ENCODE data around the gene ARSB. TPM values are rescaled to one million over a fixed set of nuclear protein-coding genes. Genes with fewer than 3 reads are reported as not detected.
"Not testable (repeated sequence)": the region's sequence is repeated elsewhere in the genome, so short reads cannot be mapped to it uniquely, and the experiment has no call there.

ARSB gene
- total RNA-seq, 1 donor from 2014 or later, result 14.6 TPM

DNA sequence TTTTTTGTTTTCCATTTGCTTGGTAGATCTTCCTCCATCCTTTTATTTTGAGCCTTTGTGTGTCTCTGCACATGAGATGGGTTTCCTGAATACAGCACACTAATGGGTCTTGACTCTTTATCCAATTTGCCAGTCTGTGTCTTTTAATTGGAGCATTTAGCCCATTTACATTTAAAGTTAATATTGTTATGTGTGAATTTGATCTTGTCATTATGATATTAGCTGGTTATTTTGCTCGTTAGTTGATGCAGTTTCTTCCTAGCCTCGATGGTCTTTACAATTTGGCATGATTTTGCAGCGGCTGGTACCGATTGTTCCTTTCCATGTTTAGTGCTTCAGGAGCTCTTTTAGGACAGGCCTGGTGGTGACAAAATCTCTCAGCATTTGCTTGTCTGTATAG, 133.2 kb downstream of the ARSB start:
- H3K9ac ChIP-seq (ENCODE audit: low read depth in 1 of 3, low read length in 3 of 3); H3K27me3 ChIP-seq (ENCODE audit: control insufficient read depth in 3 of 3, insufficient read depth in 3 of 3, low read length in 3 of 3); H3K27ac ChIP-seq (ENCODE audit: low read depth, low read length); H3K9me3 ChIP-seq (ENCODE audit: control insufficient read depth in 3 of 3, low read length in 3 of 3); H3K4me1 ChIP-seq (ENCODE audit: control insufficient read depth in 3 of 3, insufficient read depth in 3 of 3, low read length in 3 of 3); H3K36me3 ChIP-seq (ENCODE audit: control insufficient read depth in 3 of 3, insufficient read depth in 3 of 3, low read length in 3 of 3); H3K4me3 ChIP-seq (ENCODE audit: low read length in 3 of 3): not testable (repeated sequence)

GRCh38 chr5:78845470-78845869, 139.6 kb downstream of the ARSB start:
- no peak overlapping the region for H3K4me3 ChIP-seq (ENCODE audit: low read length in 3 of 3)
- H3K27ac ChIP-seq (ENCODE audit: low read depth, low read length), result no peak overlapping the region
- no peaks in the 10 kb centered on the region for H3K4me1 ChIP-seq (ENCODE audit: control insufficient read depth in 3 of 3, insufficient read depth in 3 of 3, low read length in 3 of 3)
- H3K9me3 ChIP-seq (ENCODE audit: control insufficient read depth in 3 of 3, low read length in 3 of 3), result no peaks in the 10 kb centered on the region
- no peaks in the 10 kb centered on the region for H3K27me3 ChIP-seq (ENCODE audit: control insufficient read depth in 3 of 3, insufficient read depth in 3 of 3, low read length in 3 of 3)
- H3K36me3 ChIP-seq (ENCODE audit: control insufficient read depth in 3 of 3, insufficient read depth in 3 of 3, low read length in 3 of 3), result no peaks in the 10 kb centered on the region
- no peak overlapping the region for H3K9ac ChIP-seq (ENCODE audit: low read depth in 1 of 3, low read length in 3 of 3)

- H3K27ac ChIP-seq (ENCODE audit: low read depth, low read length), result no peak overlapping the region
- no peaks in the 10 kb centered on the region for H3K9me3 ChIP-seq (ENCODE audit: control insufficient read depth in 3 of 3, low read length in 3 of 3)
- H3K9ac ChIP-seq (ENCODE audit: low read depth in 1 of 3, low read length in 3 of 3), result no peak overlapping the region
- no peak overlapping the region for H3K4me3 ChIP-seq (ENCODE audit: low read length in 3 of 3)
- no peaks in the 10 kb centered on the region for H3K27me3 ChIP-seq (ENCODE audit: control insufficient read depth in 3 of 3, insufficient read depth in 3 of 3, low read length in 3 of 3)
- no peaks in the 10 kb centered on the region for H3K4me1 ChIP-seq (ENCODE audit: control insufficient read depth in 3 of 3, insufficient read depth in 3 of 3, low read length in 3 of 3)
- no peaks in the 10 kb centered on the region for H3K36me3 ChIP-seq (ENCODE audit: control insufficient read depth in 3 of 3, insufficient read depth in 3 of 3, low read length in 3 of 3)
Observed at GRCh38 chr5:78843436-78843835, 141.7 kb downstream of the ARSB start.

GRCh38 chr5:78841767-78842166, 143.3 kb downstream of the ARSB start:
- H3K9ac ChIP-seq (ENCODE audit: low read depth in 1 of 3, low read length in 3 of 3), result no peak overlapping the region
- no peaks in the 10 kb centered on the region for H3K4me1 ChIP-seq (ENCODE audit: control insufficient read depth in 3 of 3, insufficient read depth in 3 of 3, low read length in 3 of 3)
- no peaks in the 10 kb centered on the region for H3K9me3 ChIP-seq (ENCODE audit: control insufficient read depth in 3 of 3, low read length in 3 of 3)
- no peak overlapping the region for H3K4me3 ChIP-seq (ENCODE audit: low read length in 3 of 3)
- no peaks in the 10 kb centered on the region for H3K27me3 ChIP-seq (ENCODE audit: control insufficient read depth in 3 of 3, insufficient read depth in 3 of 3, low read length in 3 of 3)
- no peak overlapping the region for H3K27ac ChIP-seq (ENCODE audit: low read depth, low read length)
- no peaks in the 10 kb centered on the region for H3K36me3 ChIP-seq (ENCODE audit: control insufficient read depth in 3 of 3, insufficient read depth in 3 of 3, low read length in 3 of 3)

GRCh38 chr5:78838753-78839152, 146.4 kb downstream of the ARSB start:
- H3K9ac ChIP-seq (ENCODE audit: low read depth in 1 of 3, low read length in 3 of 3), result no peak overlapping the region
- H3K27me3 ChIP-seq (ENCODE audit: control insufficient read depth in 3 of 3, insufficient read depth in 3 of 3, low read length in 3 of 3), result no peaks in the 10 kb centered on the region
- no peak overlapping the region for H3K27ac ChIP-seq (ENCODE audit: low read depth, low read length)
- no peaks in the 10 kb centered on the region for H3K36me3 ChIP-seq (ENCODE audit: control insufficient read depth in 3 of 3, insufficient read depth in 3 of 3, low read length in 3 of 3)
- no peaks in the 10 kb centered on the region for H3K4me1 ChIP-seq (ENCODE audit: control insufficient read depth in 3 of 3, insufficient read depth in 3 of 3, low read length in 3 of 3)
- H3K9me3 ChIP-seq (ENCODE audit: control insufficient read depth in 3 of 3, low read length in 3 of 3), result no peaks in the 10 kb centered on the region
- no peak overlapping the region for H3K4me3 ChIP-seq (ENCODE audit: low read length in 3 of 3)

DNA sequence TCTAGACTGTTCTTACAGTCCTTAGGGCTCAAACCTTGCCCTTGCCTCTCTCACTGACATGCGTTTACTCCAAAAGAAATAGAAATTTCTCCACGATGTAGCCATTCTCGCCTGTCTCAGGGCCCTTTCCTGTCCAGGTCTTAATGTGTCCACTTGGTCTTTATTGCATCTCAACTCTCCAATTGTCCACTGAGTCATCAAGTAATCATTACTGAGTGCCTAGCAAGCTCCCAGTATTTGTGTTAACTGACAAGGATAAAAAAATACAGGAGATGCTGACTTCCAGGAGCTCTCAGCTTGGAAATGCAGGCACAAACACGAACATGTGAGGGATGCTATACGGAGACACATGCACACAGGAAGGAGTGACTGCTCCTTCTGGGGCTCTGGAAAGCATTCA, 147.3 kb downstream of the ARSB start:
- no peaks in the 10 kb centered on the region for H3K27me3 ChIP-seq (ENCODE audit: control insufficient read depth in 3 of 3, insufficient read depth in 3 of 3, low read length in 3 of 3)
- no peaks in the 10 kb centered on the region for H3K9me3 ChIP-seq (ENCODE audit: control insufficient read depth in 3 of 3, low read length in 3 of 3)
- H3K36me3 ChIP-seq (ENCODE audit: control insufficient read depth in 3 of 3, insufficient read depth in 3 of 3, low read length in 3 of 3), result no peaks in the 10 kb centered on the region
- H3K4me1 ChIP-seq (ENCODE audit: control insufficient read depth in 3 of 3, insufficient read depth in 3 of 3, low read length in 3 of 3), result no peaks in the 10 kb centered on the region
- no peak overlapping the region for H3K27ac ChIP-seq (ENCODE audit: low read depth, low read length)
- H3K9ac ChIP-seq (ENCODE audit: low read depth in 1 of 3, low read length in 3 of 3), result no peak overlapping the region
- H3K4me3 ChIP-seq (ENCODE audit: low read length in 3 of 3), result no peak overlapping the region

DNA sequence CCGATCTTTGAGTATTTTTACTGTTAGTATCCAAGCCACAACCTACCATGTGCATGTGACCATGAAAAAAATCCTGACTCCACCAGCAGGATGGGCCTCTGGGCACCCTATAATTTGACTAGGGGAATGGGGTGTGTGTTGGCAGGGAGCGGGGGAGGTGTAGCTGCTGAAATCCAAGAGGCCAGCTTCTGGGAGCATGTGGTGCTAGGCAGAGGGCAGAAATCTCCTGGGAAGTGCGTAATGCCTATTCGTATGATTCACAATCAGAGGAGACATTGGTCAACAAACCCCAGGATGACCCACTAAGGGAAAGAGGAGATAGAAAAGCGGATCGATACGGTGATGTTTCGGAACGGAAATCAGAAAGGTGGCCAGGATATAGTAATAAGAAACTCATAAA, 149.9 kb downstream of the ARSB start:
- Histone ChIP-seq H3K4me1 (ENCODE audit: control insufficient read depth in 3 of 3, insufficient read depth in 3 of 3, low read length in 3 of 3) (peaks cover 4 to 5% (median 4%) of the 10 kb centered on the region in 3 donors), H3K4me3 (ENCODE audit: low read length in 3 of 3) (no peak overlapping the region), H3K9me3 (ENCODE audit: control insufficient read depth in 3 of 3, low read length in 3 of 3) (no peaks in the 10 kb centered on the region), H3K27me3 (ENCODE audit: control insufficient read depth in 3 of 3, insufficient read depth in 3 of 3, low read length in 3 of 3) (no peaks in the 10 kb centered on the region), H3K36me3 (ENCODE audit: control insufficient read depth in 3 of 3, insufficient read depth in 3 of 3, low read length in 3 of 3) (no peaks in the 10 kb centered on the region), H3K9ac (ENCODE audit: low read depth in 1 of 3, low read length in 3 of 3) (no peak overlapping the region), H3K27ac (ENCODE audit: low read depth, low read length) (no peak overlapping the region)

DNA sequence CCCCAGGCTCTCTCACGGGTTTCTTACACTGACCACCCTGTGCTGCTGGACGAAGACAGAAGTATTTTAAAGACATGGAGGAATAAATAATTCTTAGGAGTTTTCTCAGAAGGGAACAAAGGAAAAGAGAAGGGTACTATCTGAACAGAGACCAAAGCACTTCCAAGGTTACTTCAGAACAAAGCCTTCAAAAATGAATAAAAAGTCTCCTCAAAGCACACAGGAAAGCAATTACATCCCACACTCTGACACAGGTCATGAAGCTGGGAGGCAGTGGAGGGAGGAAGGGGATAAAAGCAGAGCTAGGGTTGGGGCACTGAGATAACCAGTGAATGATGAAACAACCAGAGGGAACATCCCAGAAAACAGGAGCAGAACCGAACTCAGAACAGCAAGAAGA, 151.8 kb downstream of the ARSB start:
- H3K9me3 ChIP-seq (ENCODE audit: control insufficient read depth in 3 of 3, low read length in 3 of 3), result no peaks in the 10 kb centered on the region
- H3K27ac ChIP-seq (ENCODE audit: low read depth, low read length), result no peak overlapping the region
- no peak overlapping the region for H3K9ac ChIP-seq (ENCODE audit: low read depth in 1 of 3, low read length in 3 of 3)
- H3K4me3 ChIP-seq (ENCODE audit: low read length in 3 of 3), result no peak overlapping the region
- H3K4me1 ChIP-seq (ENCODE audit: control insufficient read depth in 3 of 3, insufficient read depth in 3 of 3, low read length in 3 of 3), result peaks cover 5 to 7% (median 5%) of the 10 kb centered on the region in 3 donors
- H3K36me3 ChIP-seq (ENCODE audit: control insufficient read depth in 3 of 3, insufficient read depth in 3 of 3, low read length in 3 of 3), result no peaks in the 10 kb centered on the region
- no peaks in the 10 kb centered on the region for H3K27me3 ChIP-seq (ENCODE audit: control insufficient read depth in 3 of 3, insufficient read depth in 3 of 3, low read length in 3 of 3)

DNA sequence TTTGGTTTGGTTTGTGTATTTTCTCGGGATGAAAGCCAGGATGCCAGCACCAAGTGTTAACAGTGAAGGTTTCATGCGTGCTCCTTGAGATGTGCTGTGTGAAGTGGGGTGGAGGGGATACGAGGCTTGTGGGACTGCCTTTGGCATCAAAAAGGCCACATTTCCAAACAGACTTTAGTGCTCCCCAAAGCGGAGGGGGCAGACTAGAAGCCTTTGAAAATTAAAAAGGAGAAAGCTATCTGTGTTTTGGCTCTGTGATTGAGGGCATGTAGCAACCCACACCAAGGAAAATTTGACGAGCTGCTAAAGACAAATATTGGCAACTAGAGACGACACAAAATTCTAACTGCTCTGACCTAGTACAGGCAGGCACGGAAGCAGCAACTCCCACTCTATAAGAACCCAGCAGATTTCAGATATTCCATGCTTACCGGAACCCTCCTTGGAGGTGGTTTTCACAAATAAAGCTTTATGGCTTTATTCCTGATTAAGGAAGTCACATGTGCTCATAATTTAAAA, 154.5 kb downstream of the ARSB start:
- H3K36me3 ChIP-seq (ENCODE audit: control insufficient read depth in 3 of 3, insufficient read depth in 3 of 3, low read length in 3 of 3), result no peaks in the 10 kb centered on the region
- no peak overlapping the region for H3K4me3 ChIP-seq (ENCODE audit: low read length in 3 of 3)
- no peak overlapping the region for H3K27ac ChIP-seq (ENCODE audit: low read depth, low read length)
- H3K27me3 ChIP-seq (ENCODE audit: control insufficient read depth in 3 of 3, insufficient read depth in 3 of 3, low read length in 3 of 3), result no peaks in the 10 kb centered on the region
- peaks cover 5 to 7% (median 5%) of the 10 kb centered on the region in 3 donors for H3K4me1 ChIP-seq (ENCODE audit: control insufficient read depth in 3 of 3, insufficient read depth in 3 of 3, low read length in 3 of 3)
- H3K9ac ChIP-seq (ENCODE audit: low read depth in 1 of 3, low read length in 3 of 3), result no peak overlapping the region
- no peaks in the 10 kb centered on the region for H3K9me3 ChIP-seq (ENCODE audit: control insufficient read depth in 3 of 3, low read length in 3 of 3)

- H3K9ac ChIP-seq (ENCODE audit: low read depth in 1 of 3, low read length in 3 of 3), result no peak overlapping the region
- H3K4me3 ChIP-seq (ENCODE audit: low read length in 3 of 3), result no peak overlapping the region
- H3K4me1 ChIP-seq (ENCODE audit: control insufficient read depth in 3 of 3, insufficient read depth in 3 of 3, low read length in 3 of 3), result peaks cover 5 to 7% (median 5%) of the 10 kb centered on the region in 3 donors
- no peaks in the 10 kb centered on the region for H3K36me3 ChIP-seq (ENCODE audit: control insufficient read depth in 3 of 3, insufficient read depth in 3 of 3, low read length in 3 of 3)
- H3K27me3 ChIP-seq (ENCODE audit: control insufficient read depth in 3 of 3, insufficient read depth in 3 of 3, low read length in 3 of 3), result no peaks in the 10 kb centered on the region
- no peak overlapping the region for H3K27ac ChIP-seq (ENCODE audit: low read depth, low read length)
- H3K9me3 ChIP-seq (ENCODE audit: control insufficient read depth in 3 of 3, low read length in 3 of 3), result no peaks in the 10 kb centered on the region
Observed at GRCh38 chr5:78829811-78830527, 155.1 kb downstream of the ARSB start.
